Measurements from ENCODE around the gene PLCB4.
"Not testable (repeated sequence)": the region's sequence is repeated elsewhere in the genome, so short reads cannot be mapped to it uniquely, and the experiment has no call there.

PLCB4 gene

GRCh38 chr20:9141921-9142320 lies 73.0 kb downstream of the PLCB4 start:
- no peak for DNase-seq (ENCODE audit: low read depth in 2 of 2)

GRCh38 chr20:9142809-9143208 lies 73.9 kb downstream of the PLCB4 start:
- DNase-seq (ENCODE audit: low read depth in 2 of 2) = no peak

GRCh38 chr20:9143926-9144325 lies 75.0 kb downstream of the PLCB4 start:
- DNase-seq (ENCODE audit: low read depth in 2 of 2) = no peak

- no peak for DNase-seq (ENCODE audit: low read depth in 2 of 2)
Measured at GRCh38 chr20:9144643-9145042, 75.8 kb downstream of the PLCB4 start.

- no peak for DNase-seq (ENCODE audit: low read depth in 2 of 2)
Measured at GRCh38 chr20:9145142-9145541, 76.3 kb downstream of the PLCB4 start.

GRCh38 chr20:9146649-9147048 lies 77.8 kb downstream of the PLCB4 start:
- no peak for DNase-seq (ENCODE audit: low read depth in 2 of 2)

- DNase-seq (ENCODE audit: low read depth in 2 of 2) = no peak
Measured at GRCh38 chr20:9147547-9148024, 78.7 kb downstream of the PLCB4 start.

- DNase-seq (ENCODE audit: low read depth in 2 of 2) = no peak
Measured at GRCh38 chr20:9148291-9148690, 79.4 kb downstream of the PLCB4 start.

GRCh38 chr20:9149087-9149486 lies 80.2 kb downstream of the PLCB4 start:
- no peak for DNase-seq (ENCODE audit: low read depth in 2 of 2)

GRCh38 chr20:9149796-9150195 lies 80.9 kb downstream of the PLCB4 start:
- no peak for DNase-seq (ENCODE audit: low read depth in 2 of 2)

- DNase-seq (ENCODE audit: low read depth in 2 of 2) = no peak
Measured at GRCh38 chr20:9150679-9151078, 81.8 kb downstream of the PLCB4 start.

- not testable (repeated sequence) for DNase-seq (ENCODE audit: low read depth in 2 of 2)
Measured at GRCh38 chr20:9152139-9152538, 83.3 kb downstream of the PLCB4 start.

GRCh38 chr20:9154464-9155024 lies 85.7 kb downstream of the PLCB4 start:
- DNase-seq (ENCODE audit: low read depth in 2 of 2) = no peak

- DNase-seq (ENCODE audit: low read depth in 2 of 2) = no peak
Measured at GRCh38 chr20:9156529-9157280, 87.8 kb downstream of the PLCB4 start.

- DNase-seq (ENCODE audit: low read depth in 2 of 2) = no peak
Measured at GRCh38 chr20:9160331-9160730, 91.4 kb downstream of the PLCB4 start.

- DNase-seq (ENCODE audit: low read depth in 2 of 2) = no peak
Measured at GRCh38 chr20:9160757-9161156, 91.9 kb downstream of the PLCB4 start.

- DNase-seq (ENCODE audit: low read depth in 2 of 2) = no peak
Measured at GRCh38 chr20:9161311-9161710, 92.4 kb downstream of the PLCB4 start.

GRCh38 chr20:9163251-9163650 lies 94.4 kb downstream of the PLCB4 start:
- DNase-seq (ENCODE audit: low read depth in 2 of 2) = no peak

- DNase-seq (ENCODE audit: low read depth in 2 of 2) = no peak
Measured at GRCh38 chr20:9163995-9164394, 95.1 kb downstream of the PLCB4 start.

GRCh38 chr20:9165261-9165660 lies 96.4 kb downstream of the PLCB4 start:
- no peak for DNase-seq (ENCODE audit: low read depth in 2 of 2)

- DNase-seq (ENCODE audit: low read depth in 2 of 2) = no peak
Measured at GRCh38 chr20:9166153-9166780, 97.4 kb downstream of the PLCB4 start.

- no peak for DNase-seq (ENCODE audit: low read depth in 2 of 2)
Measured at GRCh38 chr20:9169409-9169808, 100.5 kb downstream of the PLCB4 start.

- DNase-seq (ENCODE audit: low read depth in 2 of 2) = no peak
Measured at GRCh38 chr20:9172851-9173250, 104.0 kb downstream of the PLCB4 start.
